ENCODE measurements around the gene RAPGEF1. TPM values are rescaled to one million over a fixed set of nuclear protein-coding genes. Genes with fewer than 3 reads are reported as not detected.

RAPGEF1 gene
- total RNA-seq, 1 experiment from 2014 or later: 55.6 TPM

DNA sequence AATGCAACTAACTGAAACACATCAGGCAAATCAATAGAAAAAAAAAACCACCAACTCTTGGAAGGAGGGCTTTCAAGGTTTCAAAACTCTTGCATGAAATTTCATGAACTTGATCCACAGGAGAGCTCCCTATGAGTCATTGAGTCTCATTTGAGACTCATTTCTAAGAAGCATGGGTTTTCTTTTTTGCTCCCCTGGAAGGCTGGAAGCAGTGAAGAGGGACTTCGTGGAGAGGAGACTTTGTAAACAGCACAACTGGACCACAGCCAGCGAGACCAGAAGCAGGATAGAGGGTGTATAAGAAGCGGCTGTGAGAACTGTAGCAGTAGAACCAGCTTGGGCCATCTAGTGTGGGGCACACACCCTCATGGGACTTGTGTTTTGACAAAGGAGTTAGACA lies 41.2 kb upstream of the RAPGEF1 start:
- H4K8ac ChIP-seq (replicated peaks; ENCODE audit: insufficient read length, low read depth, low read length): no peak overlapping the region
- H3K56ac ChIP-seq (ENCODE audit: insufficient read length, low read depth, low read length): no peak overlapping the region
- no peak overlapping the region for H3K27ac ChIP-seq (ENCODE audit: insufficient read length, low read depth, low read length)
- no peaks in the 10 kb centered on the region for H3K4me1 ChIP-seq (ENCODE audit: insufficient read depth, low read length)
- TF ChIP-seq, protein P1, sequence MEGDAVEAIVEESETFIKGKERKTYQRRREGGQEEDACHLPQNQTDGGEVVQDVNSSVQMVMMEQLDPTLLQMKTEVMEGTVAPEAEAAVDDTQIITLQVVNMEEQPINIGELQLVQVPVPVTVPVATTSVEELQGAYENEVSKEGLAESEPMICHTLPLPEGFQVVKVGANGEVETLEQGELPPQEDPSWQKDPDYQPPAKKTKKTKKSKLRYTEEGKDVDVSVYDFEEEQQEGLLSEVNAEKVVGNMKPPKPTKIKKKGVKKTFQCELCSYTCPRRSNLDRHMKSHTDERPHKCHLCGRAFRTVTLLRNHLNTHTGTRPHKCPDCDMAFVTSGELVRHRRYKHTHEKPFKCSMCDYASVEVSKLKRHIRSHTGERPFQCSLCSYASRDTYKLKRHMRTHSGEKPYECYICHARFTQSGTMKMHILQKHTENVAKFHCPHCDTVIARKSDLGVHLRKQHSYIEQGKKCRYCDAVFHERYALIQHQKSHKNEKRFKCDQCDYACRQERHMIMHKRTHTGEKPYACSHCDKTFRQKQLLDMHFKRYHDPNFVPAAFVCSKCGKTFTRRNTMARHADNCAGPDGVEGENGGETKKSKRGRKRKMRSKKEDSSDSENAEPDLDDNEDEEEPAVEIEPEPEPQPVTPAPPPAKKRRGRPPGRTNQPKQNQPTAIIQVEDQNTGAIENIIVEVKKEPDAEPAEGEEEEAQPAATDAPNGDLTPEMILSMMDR (conservative IDR thresholded peaks at IDR 0.05): no peak
- no peaks in the 10 kb centered on the region for H3K27me3 ChIP-seq (ENCODE audit: insufficient read depth, low read length)
- H2BK120ac ChIP-seq (ENCODE audit: low read depth, low read length, poor library complexity, severe bottlenecking): no peak overlapping the region
- no peak overlapping the region for H2BK5ac ChIP-seq (ENCODE audit: insufficient read length, low read length)
- H3K4me2 ChIP-seq (ENCODE audit: insufficient read depth, insufficient read length, low read length): no peak overlapping the region
- no peak overlapping the region for H2BK15ac ChIP-seq (ENCODE audit: low read depth, low read length)
- no peak overlapping the region for H3K23ac ChIP-seq (ENCODE audit: insufficient read length, low read depth, low read length)
- no CpG with 5 or more reads among the region's 3 CpGs for WGBS (ENCODE audit: extremely low coverage, insufficient read length, low lambda C conversion rate)
- no peak overlapping the region for H2AK5ac ChIP-seq (ENCODE audit: insufficient read length, low read length)
- H3K23me2 ChIP-seq (ENCODE audit: insufficient read length, low read depth, low read length, poor library complexity, severe bottlenecking): no peaks in the 10 kb centered on the region
- Mint-ChIP-seq H3K36me3 (ENCODE audit: insufficient read depth in 1 of 3, low read depth in 3 of 3) (peaks cover 0 to 8% (median 0%) of the 10 kb centered on the region in 3 experiments; a peak in 2 of 7 replicates), H3K4me3 (no peak overlapping the region), H3K4me1 (peaks cover 0 to 4% of the 10 kb centered on the region in 2 experiments; a peak in 1 of 4 replicates), H3K9me3 (peaks cover 5 to 10% of the 10 kb centered on the region in 2 experiments), H3K27ac (no peak overlapping the region), H3K27me3 (ENCODE audit: low read depth) (peaks cover 40% of the 10 kb centered on the region)
- no peak overlapping the region for H2BK12ac ChIP-seq (ENCODE audit: insufficient read length, low read depth, low read length)
- no peak overlapping the region for H3T11ph ChIP-seq (ENCODE audit: low read length)
- no peak overlapping the region for H2BK20ac ChIP-seq (ENCODE audit: low read depth, low read length, poor library complexity, severe bottlenecking)
- H3K79me2 ChIP-seq (ENCODE audit: insufficient read depth, low read length): no peaks in the 10 kb centered on the region
- no peak overlapping the region for H3K9ac ChIP-seq (ENCODE audit: extremely low read depth, insufficient read length, low read length)
- H4K5ac ChIP-seq (ENCODE audit: insufficient read length, low read depth, low read length): no peak overlapping the region
- H3K4ac ChIP-seq (ENCODE audit: low read depth, low read length): no peak overlapping the region
- no peak overlapping the region for H4K91ac ChIP-seq (ENCODE audit: insufficient read length, low read depth, low read length)
- H4K20me1 ChIP-seq (ENCODE audit: control insufficient read depth, insufficient read depth, insufficient read length): no peaks in the 10 kb centered on the region
- no peak overlapping the region for H2AFZ ChIP-seq (ENCODE audit: low read length)
- no peak for DNase-seq
- no peaks in the 10 kb centered on the region for H3K79me1 ChIP-seq (ENCODE audit: insufficient read depth, low read depth, low read length, poor library complexity, severe bottlenecking)
- H3K18ac ChIP-seq (ENCODE audit: insufficient read length, low read depth, low read length): no peak overlapping the region
- no peaks in the 10 kb centered on the region for H3K9me3 ChIP-seq (ENCODE audit: control insufficient read depth, low read depth, low read length)
- no peak overlapping the region for H3K14ac ChIP-seq (ENCODE audit: insufficient read depth, low read length)

All from H9 (cell line).